Skin epidermis (tissue), 12 donors: ENCODE results near the gene CERS6.
"Not testable (repeated sequence)": the region's sequence is repeated elsewhere in the genome, so short reads cannot be mapped to it uniquely, and the experiment has no call there.

Experiments
- H3K27ac ChIP-seq, 21 experiments: fragments of 200-600 bp; sonication (generic) in 11 of 21; one replicate each; pipeline ENCODE4 v1.5.0; 2020; ENCODE audit warnings: mild to moderate bottlenecking in 3 of 21, inconsistent platforms in 2 of 21, moderate library complexity in 2 of 21
- H3K4me3 ChIP-seq, 7 experiments: fragments of 200-600 bp; sonication (generic) in 2 of 7; one replicate each; pipeline ENCODE4 v1.5.0; 2020; ENCODE audit warnings: inconsistent platforms in 2 of 7, mild to moderate bottlenecking in 2 of 7, moderate library complexity in 1 of 7

CERS6 gene

DNA sequence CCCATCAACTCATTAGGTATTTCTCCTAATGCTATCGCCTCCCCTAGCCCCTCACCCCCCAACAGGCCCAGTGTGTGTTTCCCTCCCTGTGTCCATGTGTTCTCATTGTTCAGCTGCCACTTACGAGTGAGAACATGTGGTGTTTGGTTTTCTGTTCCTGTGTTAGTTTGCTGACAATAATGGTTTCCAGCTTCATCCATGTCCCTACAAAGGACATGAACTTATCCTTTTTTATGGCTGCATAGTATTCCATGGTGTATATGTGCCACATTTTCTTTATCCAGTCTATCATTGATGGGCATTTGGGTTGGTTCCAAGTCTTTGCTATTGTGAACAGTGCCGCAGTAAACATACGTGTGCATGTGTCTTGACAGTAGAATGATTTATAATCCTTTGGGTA, 35.7 kb downstream of the CERS6 start:
- H3K4me3 ChIP-seq, result not testable (repeated sequence)
- peak overlapping the region in 1 of 21 experiments; percentile 56 for H3K27ac ChIP-seq

DNA sequence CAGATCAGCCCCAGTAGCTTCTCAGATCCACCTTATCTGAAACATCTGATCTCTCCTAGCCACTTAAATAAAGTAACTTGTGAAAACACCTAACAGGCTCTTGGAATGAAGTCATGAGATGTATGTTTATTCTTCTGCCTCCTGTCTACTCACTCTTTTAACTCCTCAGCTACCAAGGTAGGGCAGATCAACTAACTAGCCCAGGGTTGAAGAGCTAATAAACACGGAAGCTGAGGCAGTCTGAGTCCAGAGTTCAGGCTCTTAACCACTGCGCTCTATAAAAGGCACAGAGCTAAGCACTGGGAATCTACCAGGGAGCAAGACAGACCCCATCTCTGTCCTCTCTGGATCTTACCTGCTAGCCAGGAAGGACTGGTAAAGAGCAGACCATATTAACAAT, 37.1 kb downstream of the CERS6 start:
- H3K27ac ChIP-seq, H3K4me3 ChIP-seq: not testable (repeated sequence)

DNA sequence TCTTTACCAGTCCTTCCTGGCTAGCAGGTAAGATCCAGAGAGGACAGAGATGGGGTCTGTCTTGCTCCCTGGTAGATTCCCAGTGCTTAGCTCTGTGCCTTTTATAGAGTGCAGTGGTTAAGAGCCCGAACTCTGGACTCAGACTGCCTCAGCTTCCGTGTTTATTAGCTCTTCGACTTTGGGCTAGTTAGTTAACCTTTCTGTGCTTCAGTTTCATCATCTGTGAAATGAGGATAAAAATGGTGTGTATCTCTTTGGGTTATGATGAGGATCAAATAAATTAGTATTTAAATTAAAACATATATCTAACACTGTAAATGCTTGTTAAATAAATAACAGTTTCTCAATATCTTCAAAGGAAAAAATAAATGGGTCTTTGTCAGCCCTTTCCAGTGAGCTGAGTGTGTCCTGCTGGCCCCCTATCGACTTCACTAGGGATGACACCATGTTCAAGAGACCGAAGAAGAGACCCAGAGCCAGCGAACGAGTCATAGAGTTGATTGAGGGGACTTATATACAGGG, 38.2 kb downstream of the CERS6 start:
- Histone ChIP-seq H3K27ac (no peak overlapping the region), H3K4me3 (no peak overlapping the region)

DNA sequence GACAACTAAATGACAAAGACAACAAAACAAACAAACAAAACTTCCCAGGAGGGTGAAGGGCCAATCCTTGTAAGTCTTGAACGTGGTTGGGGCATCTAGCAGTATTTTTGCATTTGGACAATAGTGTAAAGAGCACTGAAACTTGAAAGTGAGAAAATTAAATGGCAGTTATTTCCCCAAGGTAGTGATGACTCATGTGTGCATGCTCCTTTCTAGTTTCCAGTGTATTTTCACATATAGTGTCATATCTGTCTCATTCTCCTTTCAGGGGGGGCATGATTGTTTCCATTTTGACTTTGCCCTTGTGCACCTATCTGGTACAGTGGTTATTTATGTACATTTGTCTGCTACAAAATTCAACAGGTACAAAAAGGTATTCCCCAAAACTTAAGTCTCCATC, 39.5 kb downstream of the CERS6 start:
- Histone ChIP-seq H3K27ac (no peak overlapping the region), H3K4me3 (no peak overlapping the region)

DNA sequence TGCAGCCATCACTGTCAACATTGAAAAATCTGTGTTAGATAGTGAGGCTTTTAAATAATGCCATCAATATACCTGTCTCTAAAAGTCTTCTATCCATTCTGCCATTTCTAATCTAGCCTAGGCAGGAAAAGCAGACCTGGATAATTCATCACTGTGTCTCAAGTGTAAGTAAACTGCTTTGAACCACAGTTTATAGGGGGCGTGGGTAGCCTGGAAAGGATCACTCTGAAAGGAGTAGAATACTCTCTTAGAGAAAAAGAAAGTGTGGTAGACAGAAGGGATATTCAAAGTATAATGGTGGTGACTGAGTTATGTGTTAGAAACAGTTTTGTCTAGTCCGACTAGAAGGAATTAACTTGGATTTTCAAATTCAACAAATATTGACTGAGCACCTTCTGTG, 40.8 kb downstream of the CERS6 start:
- no peak overlapping the region for H3K27ac ChIP-seq
- no peak overlapping the region for H3K4me3 ChIP-seq

DNA sequence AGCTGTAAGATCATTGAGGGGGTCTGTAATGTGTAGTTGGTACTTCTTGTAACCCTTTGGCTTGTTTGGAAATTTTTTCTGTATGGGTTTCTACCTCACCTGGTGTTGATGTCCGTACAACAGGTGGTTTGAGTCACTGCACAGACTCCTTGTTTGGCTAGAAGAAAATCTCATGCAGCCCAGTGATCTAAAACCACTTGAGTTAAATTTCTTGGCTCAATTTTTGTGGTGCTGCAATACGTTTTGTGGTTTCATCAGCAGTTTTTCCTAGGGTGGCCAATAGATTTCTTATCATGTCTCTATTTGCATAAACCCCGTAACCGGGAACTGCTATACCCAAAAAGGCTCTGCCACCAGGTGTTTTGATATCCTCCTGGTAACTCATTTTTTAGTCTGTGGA, 43.4 kb downstream of the CERS6 start:
- Histone ChIP-seq H3K4me3 (no peak overlapping the region), H3K27ac (no peak overlapping the region)

DNA sequence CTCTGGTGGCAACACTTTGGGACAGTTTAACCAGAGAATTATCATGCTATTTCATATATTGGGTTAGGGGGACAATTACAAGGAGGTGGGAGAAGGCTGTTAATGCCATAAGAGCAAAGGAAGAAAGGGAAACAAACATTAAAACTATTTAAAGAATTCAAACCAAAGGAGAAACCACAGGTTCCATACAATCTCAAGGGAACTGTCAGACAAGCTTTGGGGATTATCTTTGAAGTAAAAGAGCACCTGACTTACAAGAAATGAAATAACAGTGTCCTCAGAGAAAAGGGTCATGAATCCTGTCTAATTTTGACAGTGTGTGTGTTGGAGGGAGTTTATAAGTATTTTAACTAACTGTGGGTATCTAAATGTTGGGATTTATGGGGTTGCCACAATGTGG, 44.4 kb downstream of the CERS6 start:
- Histone ChIP-seq H3K27ac (no peak overlapping the region), H3K4me3 (no peak overlapping the region)

DNA sequence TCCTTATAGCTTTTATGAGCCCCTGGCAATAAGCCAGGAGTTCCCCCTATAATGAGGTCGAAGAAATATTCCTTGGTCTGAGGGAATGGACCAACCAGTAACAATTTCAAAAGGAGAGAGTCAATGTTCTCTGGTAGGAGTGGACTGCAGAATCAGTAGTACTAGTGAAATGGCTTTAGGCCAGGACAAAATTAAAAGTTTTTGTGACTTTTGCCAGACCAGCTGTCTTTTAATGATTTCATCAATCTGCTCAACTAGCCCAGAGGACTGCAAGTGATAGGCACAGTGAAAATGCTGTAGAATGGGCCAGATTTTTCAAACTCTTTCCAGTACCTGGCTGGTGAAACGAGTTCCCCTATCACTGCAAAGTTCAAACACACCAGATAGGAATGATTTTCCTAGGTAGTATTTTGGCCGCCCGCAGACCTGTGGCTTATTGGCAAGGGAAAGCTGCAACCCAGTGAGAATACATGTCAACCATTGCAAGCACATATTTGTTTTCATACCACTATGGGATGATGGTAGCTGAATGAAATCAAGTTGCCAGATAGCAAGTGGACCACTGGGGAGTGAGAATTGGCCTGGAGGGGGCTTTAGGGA, 45.5 kb downstream of the CERS6 start:
- H3K27ac ChIP-seq, result no peak overlapping the region
- no peak overlapping the region for H3K4me3 ChIP-seq

DNA sequence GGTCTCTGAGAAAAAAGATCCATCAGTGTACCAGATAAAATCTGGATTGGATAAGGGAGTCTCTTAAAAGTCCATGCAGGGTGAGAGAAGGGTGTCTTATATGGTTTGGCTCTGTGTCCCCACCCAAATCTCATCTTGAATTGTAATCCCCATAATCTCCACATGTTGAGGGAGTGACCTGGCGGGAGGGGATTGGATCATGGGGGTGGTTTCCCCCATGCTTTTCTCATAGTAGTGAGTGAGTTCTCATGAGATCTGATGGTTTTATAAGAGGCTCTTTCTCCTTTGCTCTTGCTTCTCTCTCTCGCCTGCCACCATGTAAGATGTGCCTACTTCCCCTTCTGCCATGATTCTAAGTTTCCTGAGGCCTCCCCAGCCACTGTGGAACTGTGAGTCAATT, 46.8 kb downstream of the CERS6 start:
- H3K27ac ChIP-seq, H3K4me3 ChIP-seq: not testable (repeated sequence)

DNA sequence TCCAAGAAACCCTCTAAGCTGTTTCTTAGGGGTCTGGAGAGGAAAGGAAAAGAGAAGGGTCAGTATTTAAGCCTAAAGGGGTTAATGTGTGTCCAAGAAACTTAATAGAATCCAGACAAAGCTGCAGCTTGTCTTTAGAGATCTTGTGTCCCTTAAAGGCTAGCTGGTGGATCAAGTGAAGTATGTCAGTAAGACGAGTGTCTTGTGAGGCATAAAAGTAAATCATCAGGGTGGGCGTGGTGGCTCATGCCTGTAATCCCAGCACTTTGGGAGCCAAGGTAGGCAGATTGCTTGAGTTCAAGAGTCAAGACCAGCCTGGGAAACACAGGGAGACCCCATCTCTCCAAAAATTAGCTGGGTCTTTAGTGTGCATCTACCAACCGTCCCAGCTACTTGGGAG, 47.8 kb downstream of the CERS6 start:
- Histone ChIP-seq H3K4me3 (no peak overlapping the region), H3K27ac (no peak overlapping the region)

DNA sequence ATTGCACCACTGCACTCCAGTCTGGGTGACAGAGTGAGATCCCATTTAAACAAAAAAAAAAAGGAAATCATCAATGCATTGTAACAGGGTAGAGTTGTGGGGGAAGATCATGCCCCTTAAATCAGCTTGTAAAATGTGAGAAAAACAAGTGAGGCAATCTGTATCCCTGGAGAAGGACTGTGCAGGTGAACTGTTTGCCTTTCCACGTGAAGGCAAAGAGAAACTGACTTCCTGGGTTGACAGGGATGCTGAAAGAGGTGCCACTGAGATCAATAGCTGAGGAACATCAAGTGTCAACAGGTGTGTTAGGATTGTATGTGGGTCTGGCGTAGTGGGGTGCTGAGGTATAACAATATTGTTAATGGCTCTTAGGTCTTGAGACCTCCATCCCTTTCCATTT, 48.3 kb downstream of the CERS6 start:
- no peak overlapping the region for H3K27ac ChIP-seq

DNA sequence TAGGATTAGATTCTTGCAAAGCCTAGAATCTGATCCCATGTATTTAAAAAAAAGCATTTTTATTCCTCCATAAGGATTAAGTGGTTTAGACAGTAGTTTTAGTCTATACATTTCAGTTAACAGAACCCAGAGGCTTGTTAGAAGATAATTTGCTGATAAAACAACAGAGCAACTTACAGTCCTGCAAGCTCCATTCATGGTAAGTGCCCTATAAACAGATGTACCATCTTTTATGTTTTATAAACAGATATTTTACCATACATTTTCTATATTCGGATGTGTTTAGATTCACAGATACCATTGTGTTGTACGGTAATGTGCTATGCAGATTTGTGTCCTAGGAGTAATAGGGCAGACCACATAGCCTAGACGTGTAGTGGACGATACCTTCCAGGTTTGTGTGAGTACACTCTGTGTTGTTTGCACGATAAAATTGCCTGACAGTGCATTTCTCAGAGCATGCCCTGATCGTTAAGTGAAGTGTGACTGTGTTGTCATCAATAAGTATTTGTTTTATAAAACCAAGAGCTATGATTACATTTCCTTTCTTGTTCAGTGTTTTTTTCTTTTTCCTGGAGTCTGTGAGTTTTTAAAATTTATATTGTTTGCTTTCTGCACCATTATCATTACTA, 54.2 kb downstream of the CERS6 start:
- Histone ChIP-seq H3K4me3 (no peak overlapping the region), H3K27ac (no peak overlapping the region)

More for the DNA sequence above, 48.3 kb downstream of the CERS6 start:
- no peak overlapping the region for H3K4me3 ChIP-seq

DNA sequence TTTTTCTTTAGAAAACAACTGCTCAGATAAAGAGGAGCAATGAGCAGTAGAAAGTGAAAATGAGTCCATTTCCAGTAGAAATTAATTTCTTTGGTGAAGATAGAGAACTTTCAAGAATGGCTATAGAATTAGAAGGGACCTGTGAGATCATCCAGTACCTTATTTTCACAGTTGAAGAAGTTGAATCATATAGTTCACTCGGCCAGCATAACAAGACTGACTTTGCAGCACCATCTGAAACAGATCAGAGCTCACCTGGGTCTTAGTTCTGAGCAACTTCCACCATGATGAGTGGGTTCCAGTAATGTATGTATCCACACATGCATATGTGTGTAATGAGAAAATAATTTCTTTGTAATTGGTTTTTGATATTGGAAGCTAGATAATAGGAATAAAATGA, 58.6 kb downstream of the CERS6 start:
- Histone ChIP-seq H3K4me3 (no peak overlapping the region), H3K27ac (no peak overlapping the region)

DNA sequence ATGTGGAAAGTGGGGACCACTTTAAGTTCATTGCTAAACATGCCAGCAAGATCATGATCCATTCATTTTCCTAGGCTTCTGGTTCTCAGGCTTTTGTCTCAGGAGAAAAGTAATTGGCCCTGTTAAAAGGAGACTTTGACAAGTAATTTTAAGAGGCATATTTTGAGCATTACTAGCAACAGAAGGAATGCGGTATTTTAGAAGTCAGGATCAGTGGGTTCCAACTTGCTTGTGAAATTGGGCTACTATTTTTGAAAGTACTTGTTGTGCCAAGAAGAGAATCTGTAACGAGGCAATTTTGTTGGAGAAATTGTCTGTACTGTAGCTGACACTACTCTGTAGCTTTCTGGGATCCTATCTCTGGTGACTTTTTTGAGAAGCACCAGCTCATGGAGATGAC, 59.4 kb downstream of the CERS6 start:
- Histone ChIP-seq H3K4me3 (no peak overlapping the region), H3K27ac (peak overlapping the region in 1 of 21 experiments; percentile 21)

DNA sequence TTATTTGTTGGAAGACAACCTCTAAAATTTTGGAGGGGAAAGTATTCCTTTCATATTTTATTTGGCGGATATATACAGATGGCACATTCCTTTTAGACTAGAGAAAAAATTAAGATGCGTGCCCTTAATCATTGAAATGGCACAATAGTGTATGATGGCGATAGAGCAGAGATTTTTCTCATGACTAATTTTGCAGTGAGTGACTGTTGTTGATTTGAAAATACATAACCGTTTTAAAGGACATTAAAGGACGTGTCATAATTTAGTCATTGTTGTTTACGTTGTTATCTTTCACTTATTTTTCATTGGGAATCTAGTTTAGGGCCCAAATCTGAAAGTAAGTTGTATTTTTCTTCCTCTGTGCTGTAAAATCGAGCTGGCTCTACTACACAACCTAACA, 61.7 kb downstream of the CERS6 start:
- Histone ChIP-seq H3K4me3 (no peak overlapping the region), H3K27ac (peak overlapping the region in 1 of 21 experiments; percentile 28)

DNA sequence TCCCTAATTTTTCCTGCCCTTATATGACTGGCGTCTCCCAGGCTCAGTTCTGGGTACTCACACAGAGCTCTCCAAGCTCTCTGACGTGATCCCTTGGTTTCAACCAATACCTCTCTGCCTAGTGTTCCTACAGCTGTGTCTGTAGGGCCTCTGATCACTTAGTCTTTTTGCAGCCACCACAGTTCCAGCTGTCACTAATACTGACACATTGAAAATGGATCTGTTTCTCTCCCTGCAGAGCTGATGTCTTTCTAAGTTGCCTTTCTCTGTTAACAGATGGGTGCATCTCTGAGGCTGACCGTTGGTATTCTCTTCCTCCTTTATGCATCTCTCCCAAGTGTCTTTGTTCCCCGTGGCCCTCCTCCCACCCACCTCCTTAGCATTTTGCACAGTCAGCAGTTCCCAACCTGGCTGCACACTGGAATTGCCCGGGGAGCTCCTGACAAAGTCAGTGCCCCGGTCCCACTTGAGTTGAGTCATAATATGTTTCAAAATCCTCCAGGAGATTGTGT, 62.5 kb downstream of the CERS6 start:
- Histone ChIP-seq H3K27ac (peak overlapping the region in 3 of 21 experiments; percentile 0 to 26 (median 9)), H3K4me3 (no peak overlapping the region)

DNA sequence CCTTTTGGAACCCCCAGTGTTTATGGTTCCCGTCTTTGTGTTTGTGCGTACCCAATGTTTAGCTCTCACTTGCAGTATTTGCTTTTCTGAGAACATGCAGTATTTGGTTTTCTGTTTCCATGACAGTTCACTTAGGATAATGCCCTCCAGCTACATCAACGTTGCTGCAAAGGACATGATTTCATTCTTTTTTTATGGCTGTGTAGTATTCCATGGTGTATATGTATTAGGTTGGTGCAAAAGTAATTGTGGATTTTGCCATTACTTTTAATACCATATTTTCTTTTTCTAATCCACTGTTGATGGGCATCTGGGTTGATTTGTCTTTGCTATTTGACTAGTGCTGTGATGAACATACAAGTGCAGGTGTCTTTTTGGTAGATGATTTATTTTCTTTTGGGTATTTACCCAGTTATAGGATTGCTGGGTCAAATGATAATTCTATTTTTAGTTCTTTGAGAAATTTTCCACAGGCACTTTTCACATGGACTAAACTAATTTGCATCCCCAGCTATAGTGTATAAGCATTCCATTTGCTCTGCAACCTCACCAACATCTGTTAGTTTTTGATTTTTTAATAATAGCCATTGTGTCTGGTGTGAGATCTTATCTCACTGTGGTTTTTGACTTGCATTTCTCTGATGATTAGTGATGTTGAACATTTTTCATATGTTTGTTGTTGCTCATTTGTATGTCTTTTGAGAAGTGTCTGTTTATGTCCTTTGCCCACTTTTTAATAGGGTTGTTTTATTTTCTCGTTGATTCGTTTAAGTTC, 63.6 kb downstream of the CERS6 start:
- Histone ChIP-seq H3K27ac (peak overlapping the region in 1 of 21 experiments; percentile 0), H3K4me3 (no peak overlapping the region)

DNA sequence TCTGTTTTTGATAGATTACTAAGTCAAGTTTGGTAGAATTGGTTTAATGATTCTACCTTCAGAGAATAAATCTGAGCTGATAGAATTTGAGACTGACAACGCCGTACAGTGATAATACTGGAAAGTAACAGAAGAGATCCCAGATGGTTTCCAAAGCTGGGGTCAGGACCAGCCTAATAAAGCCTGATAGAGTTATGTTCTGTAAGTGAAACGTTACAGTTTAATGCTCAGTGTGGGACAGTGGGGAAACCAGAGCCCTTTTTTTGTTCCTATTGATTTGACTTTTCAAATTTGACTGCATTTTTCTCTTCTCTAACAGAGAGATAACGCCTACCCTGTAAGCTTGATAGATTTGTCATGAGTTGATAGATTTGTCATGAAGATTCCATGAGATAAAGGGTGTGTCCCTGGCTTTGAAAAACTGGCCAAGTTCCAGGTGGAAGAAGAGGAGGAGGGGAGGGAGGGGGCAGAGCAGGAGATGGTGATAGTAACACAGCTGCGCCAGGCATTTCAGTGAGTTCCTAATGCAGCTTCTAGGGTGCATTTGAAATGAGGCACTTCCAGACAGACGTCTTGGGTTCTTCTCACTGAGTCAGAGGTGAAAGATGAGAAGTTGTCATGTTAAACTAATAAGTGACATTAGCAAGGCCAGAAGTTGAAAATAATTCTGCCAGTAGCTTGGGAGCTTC, 65.1 kb downstream of the CERS6 start:
- Histone ChIP-seq H3K27ac (peak overlapping the region in 1 of 21 experiments; percentile 28), H3K4me3 (no peak overlapping the region)

DNA sequence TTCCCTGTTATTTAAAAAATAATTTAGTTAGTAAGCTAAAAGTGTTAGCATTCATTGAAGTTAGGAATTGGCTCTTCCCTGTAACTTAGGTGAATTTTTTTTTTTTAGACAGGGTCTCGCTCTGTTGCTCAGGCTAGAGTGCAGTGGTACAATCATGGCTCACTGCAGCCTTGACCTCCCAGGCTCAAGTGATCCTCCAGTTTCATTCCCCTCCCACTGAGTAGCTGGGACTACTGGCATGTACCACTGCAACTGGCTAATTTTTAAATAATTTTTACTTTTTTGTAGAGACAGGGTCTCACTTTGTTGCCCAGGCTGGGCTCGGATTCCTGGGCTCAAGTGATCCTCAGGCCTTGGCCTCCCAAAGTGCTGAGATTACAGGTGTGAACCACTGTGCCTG, 66.4 kb downstream of the CERS6 start:
- Histone ChIP-seq H3K4me3 (no peak overlapping the region), H3K27ac (no peak overlapping the region)

DNA sequence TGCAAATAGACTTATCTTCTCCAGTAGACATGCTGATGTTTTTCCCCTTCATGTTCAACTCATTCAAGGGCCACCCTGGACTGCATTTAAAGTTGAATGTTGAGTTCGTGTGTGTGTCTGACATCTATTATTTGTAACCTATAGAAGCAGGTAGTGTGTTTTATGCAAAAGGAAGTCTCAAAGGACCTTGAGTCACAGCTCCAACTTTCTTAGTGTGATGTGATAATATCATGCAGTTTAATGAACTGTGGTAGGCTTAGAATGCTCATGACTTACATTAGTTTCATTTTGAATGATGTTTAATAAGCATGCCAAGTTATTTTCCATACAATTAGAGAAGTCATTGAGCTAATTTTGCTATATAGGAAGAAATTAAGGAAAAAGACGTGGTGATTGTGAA, 67.9 kb downstream of the CERS6 start:
- H3K4me3 ChIP-seq, result no peak overlapping the region
- peak overlapping the region in 3 of 21 experiments; percentile 10 to 26 (median 15) for H3K27ac ChIP-seq
